ENCODE measurements around the gene HKDC1. TPM values are rescaled to one million over a fixed set of nuclear protein-coding genes. Genes with fewer than 3 reads are reported as not detected.

Gene HKDC1
- polyA plus RNA-seq, 1 of the 3 experiments (the other 2 are of a cell fraction), result 0.10 TPM

- no peaks in the 10 kb centered on the region for H3K36me3 ChIP-seq (replicated peaks in 1 of 2; ENCODE audit: control insufficient read depth in 1 of 2, insufficient read depth in 2 of 2, low read length in 1 of 2)
- no peak overlapping the region for H2AFZ ChIP-seq (ENCODE audit: low read depth)
- ChIA-PET CTCF (interaction anchor here (1.0 to 1.6 kb wide), 2 partner anchors 12 to 32 kb away, joined by 3 read pairs; no protein-coding TSS in a partner anchor), POLR2A (no interaction called here)
- H3K27me3 ChIP-seq (ENCODE audit: insufficient read depth), result no peaks in the 10 kb centered on the region; the same call in 1 of the 2 replicates
- no peaks in the 10 kb centered on the region for H3K9me3 ChIP-seq
- 69% methylated on average over 4 of the region's 4 CpGs for WGBS (ENCODE audit: low lambda C conversion rate)
- H3K79me2 ChIP-seq (ENCODE audit: insufficient read depth), result no peaks in the 10 kb centered on the region
- no peak overlapping the region for H3K4me2 ChIP-seq
- H3K4me3 ChIP-seq (ENCODE audit: low read depth in 2 of 2, low read length in 1 of 2), result no peak overlapping the region
- H4K20me1 ChIP-seq (ENCODE audit: insufficient read depth), result no peaks in the 10 kb centered on the region
- no peak overlapping the region for H3K27ac ChIP-seq (ENCODE audit: low read depth in 2 of 2, low read length in 1 of 2)
- TF ChIP-seq RAD21 (IDR thresholded peaks at IDR 0.05; ENCODE audit: low read length) (no peak), FOXM1 (IDR thresholded peaks at IDR 0.05; ENCODE audit: low read depth) (no peak), CTCF (IDR thresholded peaks at IDR 0.05) (no peak), ZBTB33 (IDR thresholded peaks at IDR 0.05; ENCODE audit: borderline replicate concordance, low read depth) (no peak), GATA2 (CRISPR knock-in tag; IDR thresholded peaks at IDR 0.05) (no peak), FOXJ3 (CRISPR knock-in tag; IDR thresholded peaks at IDR 0.05) (no peak), NFIC (IDR thresholded peaks at IDR 0.05; ENCODE audit: borderline replicate concordance) (no peak)
- no peak for DNase-seq
- no peaks in the 10 kb centered on the region for H3K4me1 ChIP-seq (ENCODE audit: control insufficient read depth in 1 of 2, insufficient read depth in 2 of 2, low read depth in 1 of 2, low read length in 1 of 2)
- no peaks in the 10 kb centered on the region for H3F3A ChIP-seq (replicated peaks; ENCODE audit: insufficient read depth)
- H3K9ac ChIP-seq, result no peak overlapping the region
- H3K9me2 ChIP-seq, result no peaks in the 10 kb centered on the region
Observed at GRCh38 chr10:69287181-69287580, 67.0 kb downstream of the HKDC1 start.

GRCh38 chr10:69290993-69291392, 70.9 kb downstream of the HKDC1 start:
- DNase-seq, result no peak
- no peak overlapping the region for H3K4me3 ChIP-seq (ENCODE audit: low read depth in 2 of 2, low read length in 1 of 2)
- no peaks in the 10 kb centered on the region; a peak in 1 of 4 replicates for H3K4me1 ChIP-seq (ENCODE audit: control insufficient read depth in 1 of 2, insufficient read depth in 2 of 2, low read depth in 1 of 2, low read length in 1 of 2)
- H3K9me2 ChIP-seq, result no peaks in the 10 kb centered on the region
- H3K9ac ChIP-seq, result no peak overlapping the region
- 64% methylated on average over 4 of the region's 4 CpGs for WGBS (ENCODE audit: low lambda C conversion rate)
- TF ChIP-seq FOXM1 (IDR thresholded peaks at IDR 0.05; ENCODE audit: low read depth), result no peak
- no peak for TF ChIP-seq NRF1 (IDR thresholded peaks at IDR 0.05; ENCODE audit: low read depth, low read length)
- TF ChIP-seq FOXJ3 (CRISPR knock-in tag; IDR thresholded peaks at IDR 0.05), result no peak
- TF ChIP-seq FOSL2 (IDR thresholded peaks at IDR 0.05; ENCODE audit: borderline replicate concordance, low read depth), result no peak
- no peak for TF ChIP-seq RAD21 (IDR thresholded peaks at IDR 0.05; ENCODE audit: low read length)
- no peak for TF ChIP-seq RXRA (IDR thresholded peaks at IDR 0.05; ENCODE audit: borderline replicate concordance, low read depth)
- H2AFZ ChIP-seq (ENCODE audit: low read depth), result no peak overlapping the region
- peaks cover 14% of the 10 kb centered on the region; the same call in 1 of the 2 replicates for H3K27me3 ChIP-seq (ENCODE audit: insufficient read depth)
- no peaks in the 10 kb centered on the region for H4K20me1 ChIP-seq (ENCODE audit: insufficient read depth)
- no peaks in the 10 kb centered on the region for H3K79me2 ChIP-seq (ENCODE audit: insufficient read depth)
- H3K9me3 ChIP-seq, result no peaks in the 10 kb centered on the region
- no peaks in the 10 kb centered on the region for H3F3A ChIP-seq (replicated peaks; ENCODE audit: insufficient read depth)
- no peaks in the 10 kb centered on the region for H3K36me3 ChIP-seq (replicated peaks in 1 of 2; ENCODE audit: control insufficient read depth in 1 of 2, insufficient read depth in 2 of 2, low read length in 1 of 2)
- POLR2A ChIA-PET, result no interaction called here
- H3K4me2 ChIP-seq, result no peak overlapping the region
- CTCF ChIA-PET, result interaction anchor here (1.4 kb wide), 1 partner anchor 53 kb away, joined by 5 read pairs; no protein-coding TSS in a partner anchor
- no peak overlapping the region for H3K27ac ChIP-seq (ENCODE audit: low read depth in 2 of 2, low read length in 1 of 2)

Measured in SK-N-SH (cell line).